GM06990 (cell line): ENCODE data around the gene DPAGT1.

Source experiments
- DNase-seq: peaks from one replicate; pipeline ENCODE4 v3.0.0-alpha.2; 2011; ENCODE audit not compliant: insufficient read length; ENCODE audit errors: extremely low read depth
- H3K27me3 ChIP-seq: replicated peaks from 2 replicates; pipeline ENCODE4 v1.6.0; 2011; ENCODE audit warnings: low read length; ENCODE audit not compliant: control insufficient read depth, insufficient read depth
- H3K36me3 ChIP-seq: 2 replicates; pipeline ENCODE4 v1.5.1; 2011; ENCODE audit warnings: low read length; ENCODE audit not compliant: control insufficient read depth, insufficient read depth
- H3K4me3 ChIP-seq: replicated peaks from 2 replicates; pipeline ENCODE4 v1.5.1; 2011; ENCODE audit warnings: low read depth, mild to moderate bottlenecking, control low read depth, low read length
- TF ChIP-seq, protein P1 (sequence below): IDR thresholded peaks from 2 replicates; pipeline ENCODE4 v1.5.1; 2011; ENCODE audit warnings: low read length, control low read depth, mild to moderate bottlenecking, inconsistent platforms; ENCODE audit not compliant: insufficient read depth, poor library complexity, severe bottlenecking

Gene DPAGT1

DNA sequence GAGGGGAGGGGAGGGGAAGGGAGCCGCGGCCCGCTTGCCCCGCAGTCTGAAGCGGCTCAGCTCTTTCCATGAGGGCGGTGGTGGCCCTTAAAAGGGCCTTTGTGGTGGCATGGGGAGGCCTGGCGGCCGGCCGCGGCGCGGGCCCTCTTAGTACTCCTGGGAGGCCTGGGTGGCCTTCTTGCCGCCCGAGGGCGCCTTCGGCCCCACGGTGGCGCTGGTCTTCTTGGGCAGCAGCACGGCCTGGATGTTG, 6.9 kb downstream of the DPAGT1 start:
- peak; percentile 84 for DNase-seq
- Histone ChIP-seq H3K27me3 (no peaks in the 10 kb centered on the region), H3K36me3 (peaks cover 23% of the 10 kb centered on the region), H3K4me3 (peak overlapping the region; percentile 91)
- TF ChIP-seq, protein P1, sequence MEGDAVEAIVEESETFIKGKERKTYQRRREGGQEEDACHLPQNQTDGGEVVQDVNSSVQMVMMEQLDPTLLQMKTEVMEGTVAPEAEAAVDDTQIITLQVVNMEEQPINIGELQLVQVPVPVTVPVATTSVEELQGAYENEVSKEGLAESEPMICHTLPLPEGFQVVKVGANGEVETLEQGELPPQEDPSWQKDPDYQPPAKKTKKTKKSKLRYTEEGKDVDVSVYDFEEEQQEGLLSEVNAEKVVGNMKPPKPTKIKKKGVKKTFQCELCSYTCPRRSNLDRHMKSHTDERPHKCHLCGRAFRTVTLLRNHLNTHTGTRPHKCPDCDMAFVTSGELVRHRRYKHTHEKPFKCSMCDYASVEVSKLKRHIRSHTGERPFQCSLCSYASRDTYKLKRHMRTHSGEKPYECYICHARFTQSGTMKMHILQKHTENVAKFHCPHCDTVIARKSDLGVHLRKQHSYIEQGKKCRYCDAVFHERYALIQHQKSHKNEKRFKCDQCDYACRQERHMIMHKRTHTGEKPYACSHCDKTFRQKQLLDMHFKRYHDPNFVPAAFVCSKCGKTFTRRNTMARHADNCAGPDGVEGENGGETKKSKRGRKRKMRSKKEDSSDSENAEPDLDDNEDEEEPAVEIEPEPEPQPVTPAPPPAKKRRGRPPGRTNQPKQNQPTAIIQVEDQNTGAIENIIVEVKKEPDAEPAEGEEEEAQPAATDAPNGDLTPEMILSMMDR = peak; percentile 76

DNA sequence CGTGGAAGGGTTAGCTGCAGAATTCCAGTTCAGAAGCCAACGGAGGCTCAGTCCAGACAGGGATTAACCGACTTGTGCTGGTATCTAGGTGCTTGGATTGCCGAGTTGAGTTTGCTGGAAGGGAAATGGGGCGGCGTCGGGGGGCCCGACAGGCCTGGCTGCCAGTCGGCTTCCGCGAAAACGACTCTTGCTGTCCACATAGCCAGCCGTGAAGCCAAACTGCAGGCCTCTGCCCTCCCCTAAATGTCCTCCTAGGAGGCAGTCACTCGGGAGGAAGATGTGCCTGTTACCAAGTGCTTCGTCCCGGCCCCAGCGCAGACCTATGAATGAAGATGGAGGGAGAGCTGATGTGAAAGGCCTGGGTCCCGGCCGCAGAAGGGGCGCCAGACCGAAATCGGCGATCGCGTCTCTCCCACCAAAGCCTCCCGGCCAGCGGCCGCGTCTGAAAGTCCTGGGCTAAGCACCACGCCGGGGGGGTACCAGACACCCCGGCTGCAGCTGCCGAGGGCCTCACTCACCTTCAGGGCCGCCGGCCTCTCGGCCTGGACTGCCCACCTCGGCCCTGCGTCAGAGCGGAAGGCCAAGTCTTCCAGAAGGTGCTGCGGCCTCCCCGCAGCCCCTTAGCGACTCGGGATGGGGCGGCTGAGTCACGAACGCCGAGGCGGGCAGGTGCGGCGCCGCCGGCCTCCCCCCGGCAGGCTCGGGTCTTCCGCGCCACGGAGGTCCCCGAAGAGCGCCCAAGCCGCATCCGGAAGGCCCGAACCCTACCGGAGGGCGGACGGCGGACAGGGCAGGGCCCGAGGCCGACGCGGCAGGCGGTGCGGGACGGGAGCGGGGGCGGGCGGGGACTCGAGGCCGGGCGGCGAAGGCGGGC, 7.5 kb downstream of the DPAGT1 start:
- TF ChIP-seq, protein P1 = no peak
- H3K27me3 ChIP-seq = no peaks in the 10 kb centered on the region
- peak; percentile 68 for DNase-seq
- H3K4me3 ChIP-seq = peak overlapping the region; percentile 91
- H3K36me3 ChIP-seq = peaks cover 27% of the 10 kb centered on the region

DNA sequence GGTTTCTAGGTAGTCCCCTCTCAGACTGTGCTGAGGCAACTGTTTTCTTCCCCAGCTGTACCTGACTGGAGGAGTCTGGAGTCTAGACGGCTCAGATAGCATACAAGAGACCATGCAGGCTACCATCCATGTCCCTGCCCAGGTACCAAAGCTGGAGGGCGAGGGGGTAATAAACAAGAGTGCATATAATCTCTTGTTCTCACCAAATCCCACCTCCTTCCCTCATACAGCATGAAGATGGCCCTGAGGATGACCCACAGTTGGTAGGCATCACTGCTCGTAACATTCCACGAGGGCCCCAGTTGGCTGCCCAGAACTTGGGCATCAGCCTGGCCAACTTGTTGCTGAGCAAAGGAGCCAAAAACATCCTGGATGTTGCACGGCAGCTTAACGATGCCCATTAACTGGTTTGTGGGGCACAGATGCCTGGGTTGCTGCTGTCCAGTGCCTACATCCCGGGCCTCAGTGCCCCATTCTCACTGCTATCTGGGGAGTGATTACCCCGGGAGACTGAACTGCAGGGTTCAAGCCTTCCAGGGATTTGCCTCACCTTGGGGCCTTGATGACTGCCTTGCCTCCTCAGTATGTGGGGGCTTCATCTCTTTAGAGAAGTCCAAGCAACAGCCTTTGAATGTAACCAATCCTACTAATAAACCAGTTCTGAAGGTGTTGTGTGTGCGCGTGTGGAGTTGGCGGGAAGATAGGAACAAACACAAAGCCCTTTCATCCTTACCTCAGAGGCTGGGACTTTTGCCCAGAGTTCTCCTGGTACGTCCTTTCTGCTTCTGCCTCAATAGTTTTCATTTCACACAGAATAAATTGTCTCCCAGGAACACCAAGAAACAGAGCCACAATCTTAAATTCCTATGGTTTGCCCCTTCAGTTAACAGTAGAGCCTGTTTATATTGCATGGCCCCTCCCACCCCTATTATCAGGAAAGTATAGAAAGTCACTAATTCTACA, 8.5 kb downstream of the DPAGT1 start:
- DNase-seq = no peak
- Histone ChIP-seq H3K4me3 (peak overlapping the region; percentile 91), H3K27me3 (no peaks in the 10 kb centered on the region), H3K36me3 (peaks cover 27% of the 10 kb centered on the region)
- TF ChIP-seq, protein P1 = no peak

DNA sequence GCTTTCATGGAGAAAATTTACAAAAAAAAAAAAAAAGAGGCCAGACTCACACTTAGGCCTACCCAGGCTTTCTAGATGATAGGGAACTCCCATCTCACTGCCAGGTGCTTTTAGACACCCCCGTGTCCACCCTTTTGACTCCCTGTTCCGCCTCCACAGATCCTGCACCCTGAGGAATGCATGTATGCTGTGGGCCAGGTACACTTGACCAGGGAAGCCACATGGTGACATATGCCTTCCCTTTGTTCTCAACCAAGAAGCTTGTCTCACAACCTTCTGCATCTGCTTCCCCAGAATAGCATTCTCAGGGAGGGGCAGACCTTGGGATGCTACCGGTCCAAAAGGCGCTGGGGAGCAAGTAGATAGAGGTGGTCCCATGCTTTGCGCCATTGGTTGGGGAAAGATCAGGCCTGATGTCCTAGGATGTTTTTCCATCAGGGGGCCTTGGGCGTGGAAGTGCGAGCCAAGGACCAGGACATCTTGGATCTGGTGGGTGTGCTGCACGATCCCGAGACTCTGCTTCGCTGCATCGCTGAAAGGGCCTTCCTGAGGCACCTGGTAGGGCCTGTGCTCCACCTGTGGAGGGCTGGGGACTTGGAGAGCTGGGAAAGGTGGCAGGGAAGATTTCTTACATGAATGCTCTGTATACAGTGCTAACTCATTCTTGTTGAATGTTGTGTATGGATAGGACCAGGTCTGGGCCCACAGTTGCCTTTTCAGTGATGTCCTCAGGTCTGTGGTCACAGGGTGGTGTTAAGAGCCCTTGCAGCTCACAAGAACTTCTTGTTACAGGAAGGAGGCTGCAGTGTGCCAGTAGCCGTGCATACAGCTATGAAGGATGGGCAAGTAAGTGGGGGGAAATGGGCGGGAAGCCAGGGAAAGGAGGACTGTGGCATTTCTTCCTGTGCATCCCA, 9.4 kb downstream of the DPAGT1 start:
- Histone ChIP-seq H3K4me3 (peak overlapping the region; percentile 91), H3K27me3 (no peaks in the 10 kb centered on the region), H3K36me3 (peaks cover 25% of the 10 kb centered on the region)
- TF ChIP-seq, protein P1 = no peak
- no peak for DNase-seq

DNA sequence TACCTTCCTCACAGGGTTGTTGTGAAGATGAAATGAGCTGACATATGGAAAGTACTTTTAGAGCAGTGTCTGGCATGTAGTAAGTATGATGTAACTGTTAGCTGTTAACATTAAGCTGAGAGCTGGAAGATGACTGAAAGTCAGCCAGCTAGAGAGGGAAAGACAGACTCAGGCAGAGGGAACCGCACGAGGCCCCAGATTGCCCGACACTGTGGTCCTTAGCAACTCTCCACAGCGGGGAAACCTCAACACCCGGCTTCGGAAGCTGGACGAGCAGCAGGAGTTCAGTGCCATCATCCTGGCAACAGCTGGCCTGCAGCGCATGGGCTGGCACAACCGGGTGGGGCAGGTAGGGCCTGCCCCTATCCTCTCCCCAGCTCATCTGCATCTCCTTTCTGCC, 10.5 kb downstream of the DPAGT1 start:
- H3K27me3 ChIP-seq = no peaks in the 10 kb centered on the region
- no peak overlapping the region for H3K4me3 ChIP-seq
- H3K36me3 ChIP-seq = peaks cover 17% of the 10 kb centered on the region
- TF ChIP-seq, protein P1 = no peak
- no peak for DNase-seq
